ENCODE measurements around the gene GALNT17.
A peak's percentile ranks its signal among the peaks of the same experiment; 100 is the strongest.
"Not testable (repeated sequence)": the region's sequence is repeated elsewhere in the genome, so short reads cannot be mapped to it uniquely, and the experiment has no call there.

Gene GALNT17

DNA sequence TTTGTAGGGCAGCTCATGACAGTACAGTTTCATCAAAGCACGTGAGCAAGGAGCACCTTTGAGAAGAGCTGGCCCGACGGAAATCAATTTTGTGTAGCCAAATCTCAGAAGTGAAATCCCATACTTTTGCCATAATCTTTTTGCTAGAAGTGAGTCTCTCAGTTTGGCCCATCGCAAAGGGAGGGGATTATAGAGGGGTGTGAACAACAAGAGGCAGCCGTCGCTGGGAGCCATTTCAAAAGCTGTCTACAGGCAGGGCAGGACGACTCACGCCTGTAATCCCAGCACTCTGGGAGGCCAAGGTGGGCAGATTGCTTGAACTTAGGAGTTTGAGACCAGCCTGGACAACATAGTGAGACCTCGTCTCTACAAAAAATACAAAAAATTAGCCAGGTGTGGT lies 599.8 kb downstream of the GALNT17 start:
- Histone ChIP-seq H3K36me3 (ENCODE audit: insufficient read depth, low read length) (no peaks in the 10 kb centered on the region), H3K27me3 (ENCODE audit: insufficient read depth, low read length) (no peaks in the 10 kb centered on the region), H3K4me1 (ENCODE audit: insufficient read depth, low read length) (peaks cover 4% of the 10 kb centered on the region), H3K4me3 (ENCODE audit: low read length) (no peak overlapping the region), H3K9me3 (ENCODE audit: low read length) (no peaks in the 10 kb centered on the region), H2AFZ (ENCODE audit: low read depth, low read length) (no peak overlapping the region)

DNA sequence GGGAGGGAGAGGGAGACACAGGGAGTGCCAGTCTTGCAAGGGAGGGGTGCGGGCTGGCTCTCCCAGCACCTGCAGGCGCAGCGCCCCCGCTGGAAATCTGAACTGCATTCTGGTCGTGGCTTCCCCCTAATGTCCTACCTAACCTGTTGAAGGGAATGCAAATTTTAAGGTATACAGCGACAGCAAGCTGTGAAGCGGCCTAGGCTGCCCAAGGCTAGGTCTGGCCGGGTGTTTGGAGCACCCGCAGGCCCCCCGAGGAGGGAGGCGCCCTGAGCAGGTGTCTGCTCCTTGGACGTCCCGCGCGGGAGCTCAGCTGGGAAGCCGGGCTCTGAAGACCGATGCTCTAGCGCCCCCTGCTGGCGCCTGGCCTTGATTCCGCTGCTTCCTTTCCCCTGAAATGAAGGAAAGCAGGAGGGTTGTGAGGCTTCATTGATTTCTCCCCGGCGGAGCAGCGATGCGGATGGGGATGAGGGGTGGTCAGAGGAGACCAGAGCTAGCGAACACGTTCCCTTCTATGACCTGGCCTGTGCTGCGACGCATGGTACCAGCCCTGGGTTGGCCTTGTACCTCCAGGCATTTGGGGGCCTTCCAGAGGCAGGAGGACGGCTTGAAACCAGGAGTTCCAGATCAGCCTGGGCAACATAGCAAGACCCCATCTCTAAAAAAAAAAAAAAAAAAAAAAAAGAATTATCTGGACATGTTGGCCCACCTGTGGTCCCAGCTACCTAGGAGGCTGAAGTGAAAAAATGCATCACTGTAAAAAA lies 601.3 kb downstream of the GALNT17 start:
- H3K27me3 ChIP-seq (ENCODE audit: insufficient read depth, low read length) = no peaks in the 10 kb centered on the region
- H2AFZ ChIP-seq (ENCODE audit: low read depth, low read length) = peak overlapping the region; percentile 7
- H3K4me3 ChIP-seq (ENCODE audit: low read length) = peak overlapping the region; percentile 41
- H3K36me3 ChIP-seq (ENCODE audit: insufficient read depth, low read length) = no peaks in the 10 kb centered on the region
- no peaks in the 10 kb centered on the region for H3K9me3 ChIP-seq (ENCODE audit: low read length)
- peaks cover 4% of the 10 kb centered on the region for H3K4me1 ChIP-seq (ENCODE audit: insufficient read depth, low read length)

DNA sequence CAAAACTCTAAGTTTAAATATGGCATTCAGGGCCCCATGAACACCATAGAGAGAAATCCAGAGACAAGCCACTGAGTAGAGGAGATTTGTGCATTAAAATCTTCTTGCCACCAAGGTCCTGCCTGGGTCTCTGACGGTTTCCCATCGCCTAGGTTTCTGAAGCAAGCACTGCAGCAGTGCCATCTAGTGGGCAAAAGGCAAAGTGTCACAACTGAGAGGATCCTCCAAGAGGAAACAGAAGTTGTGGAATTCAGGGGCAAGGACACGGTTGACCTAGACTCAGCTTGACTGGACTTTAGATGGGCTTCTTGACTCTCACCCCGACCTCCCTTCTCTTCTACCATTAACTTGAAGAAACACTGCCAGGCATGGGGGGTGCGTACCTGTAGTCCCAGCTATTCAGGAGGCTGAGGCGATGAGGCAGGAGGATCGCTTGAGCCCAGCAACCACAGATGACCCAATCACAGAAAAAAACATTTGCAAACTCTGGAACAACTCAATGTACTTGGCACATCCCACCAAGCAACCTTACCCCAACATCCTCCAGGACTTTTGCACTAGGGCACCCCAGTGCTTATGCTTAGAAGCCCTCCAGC lies 604.1 kb downstream of the GALNT17 start:
- Histone ChIP-seq H3K4me1 (ENCODE audit: insufficient read depth, low read length) (peaks cover 20% of the 10 kb centered on the region), H3K4me3 (ENCODE audit: low read length) (no peak overlapping the region), H3K36me3 (ENCODE audit: insufficient read depth, low read length) (no peaks in the 10 kb centered on the region), H3K27me3 (ENCODE audit: insufficient read depth, low read length) (no peaks in the 10 kb centered on the region), H2AFZ (ENCODE audit: low read depth, low read length) (no peak overlapping the region), H3K9me3 (ENCODE audit: low read length) (no peaks in the 10 kb centered on the region)

DNA sequence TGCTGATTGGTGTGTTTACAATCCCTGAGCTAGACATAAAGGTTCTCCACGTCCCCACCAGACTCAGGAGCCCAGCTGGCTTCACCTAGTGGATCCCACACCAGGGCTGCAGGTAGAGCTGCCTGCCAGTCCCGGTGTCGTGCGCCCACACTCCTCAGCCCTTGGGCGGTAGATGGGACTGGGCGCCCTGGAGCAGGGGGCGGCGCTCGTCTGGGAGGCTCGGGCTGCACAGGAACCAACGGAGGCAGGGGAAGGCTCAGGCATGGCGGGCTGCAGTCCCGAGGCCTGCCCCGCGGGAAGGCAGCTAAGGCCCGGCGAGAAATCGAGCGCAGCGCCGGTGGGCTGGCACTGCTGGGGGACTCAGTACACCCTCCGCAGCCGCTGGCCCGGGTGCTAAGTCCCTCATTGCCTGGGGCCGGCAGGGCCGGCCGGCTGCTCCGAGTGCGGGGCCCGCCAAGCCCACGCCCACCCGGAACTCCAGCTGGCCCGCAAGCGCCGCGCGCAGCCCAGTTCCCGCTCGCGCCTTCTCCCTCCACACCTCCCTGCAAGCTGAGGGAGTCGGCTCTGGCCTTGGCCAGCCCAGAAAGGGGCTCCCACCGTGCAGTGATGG lies 606.1 kb downstream of the GALNT17 start:
- not testable (repeated sequence) for H3K4me3 ChIP-seq (ENCODE audit: low read length); H3K36me3 ChIP-seq (ENCODE audit: insufficient read depth, low read length); H2AFZ ChIP-seq (ENCODE audit: low read depth, low read length); H3K9me3 ChIP-seq (ENCODE audit: low read length); H3K27me3 ChIP-seq (ENCODE audit: insufficient read depth, low read length)
- peaks cover 19% of the 10 kb centered on the region for H3K4me1 ChIP-seq (ENCODE audit: insufficient read depth, low read length)

DNA sequence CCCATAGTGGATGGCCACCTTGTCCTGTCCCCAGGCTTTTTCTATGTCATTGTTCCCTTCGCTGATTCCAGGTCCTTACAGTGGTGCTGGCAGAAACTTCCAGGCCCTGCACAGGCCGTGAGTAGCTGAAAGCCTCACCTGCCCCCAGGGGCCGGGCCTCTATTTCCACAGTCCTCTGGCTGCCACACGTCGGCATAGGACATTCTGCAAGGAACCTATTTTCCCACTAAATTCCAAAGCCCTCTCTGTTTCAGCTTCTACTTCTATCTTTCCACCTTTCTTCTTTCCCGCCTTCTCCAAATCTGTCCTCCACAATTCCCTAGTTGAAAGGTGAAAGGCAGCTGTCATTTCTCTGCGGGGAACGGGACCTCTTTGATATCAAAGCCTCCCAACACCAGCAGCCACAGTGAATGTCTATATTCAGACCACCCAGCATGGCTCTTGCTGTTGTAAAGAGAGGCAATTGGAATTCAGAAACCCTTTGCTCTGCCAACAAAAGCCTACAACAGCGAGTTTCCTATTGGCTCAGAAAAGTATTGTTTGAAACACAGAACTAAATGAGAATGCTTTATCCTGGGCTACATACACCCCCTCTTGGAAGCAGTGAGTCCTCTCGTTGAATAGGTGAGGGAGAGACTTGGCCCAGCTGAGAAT lies 607.7 kb downstream of the GALNT17 start:
- peaks cover 18% of the 10 kb centered on the region for H3K4me1 ChIP-seq (ENCODE audit: insufficient read depth, low read length)
- no peak overlapping the region for H2AFZ ChIP-seq (ENCODE audit: low read depth, low read length)
- no peaks in the 10 kb centered on the region for H3K27me3 ChIP-seq (ENCODE audit: insufficient read depth, low read length)
- H3K36me3 ChIP-seq (ENCODE audit: insufficient read depth, low read length) = no peaks in the 10 kb centered on the region
- no peaks in the 10 kb centered on the region for H3K9me3 ChIP-seq (ENCODE audit: low read length)
- no peak overlapping the region for H3K4me3 ChIP-seq (ENCODE audit: low read length)

DNA sequence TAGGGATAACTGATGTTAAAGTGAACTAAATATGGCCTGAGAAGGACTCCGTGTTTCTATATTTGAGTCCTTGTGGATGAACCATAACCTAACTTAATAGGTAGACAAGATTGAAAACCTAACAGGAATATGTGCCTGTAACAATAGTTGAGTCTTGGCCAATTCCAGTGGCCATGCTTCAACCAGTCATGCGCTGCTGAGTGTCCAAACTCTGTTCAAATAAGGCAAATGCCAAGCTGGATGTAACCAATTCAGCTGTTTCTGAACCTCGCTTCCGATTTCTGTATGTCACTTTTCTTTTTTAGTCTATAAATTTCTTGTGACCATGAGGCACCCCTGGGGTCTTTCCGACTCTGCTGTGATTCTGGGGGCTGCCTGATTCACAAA lies 608.2 kb downstream of the GALNT17 start:
- Histone ChIP-seq H3K4me3 (ENCODE audit: low read length) (no peak overlapping the region), H3K4me1 (ENCODE audit: insufficient read depth, low read length) (peaks cover 18% of the 10 kb centered on the region), H3K27me3 (ENCODE audit: insufficient read depth, low read length) (no peaks in the 10 kb centered on the region), H2AFZ (ENCODE audit: low read depth, low read length) (no peak overlapping the region), H3K36me3 (ENCODE audit: insufficient read depth, low read length) (no peaks in the 10 kb centered on the region), H3K9me3 (ENCODE audit: low read length) (no peaks in the 10 kb centered on the region)

DNA sequence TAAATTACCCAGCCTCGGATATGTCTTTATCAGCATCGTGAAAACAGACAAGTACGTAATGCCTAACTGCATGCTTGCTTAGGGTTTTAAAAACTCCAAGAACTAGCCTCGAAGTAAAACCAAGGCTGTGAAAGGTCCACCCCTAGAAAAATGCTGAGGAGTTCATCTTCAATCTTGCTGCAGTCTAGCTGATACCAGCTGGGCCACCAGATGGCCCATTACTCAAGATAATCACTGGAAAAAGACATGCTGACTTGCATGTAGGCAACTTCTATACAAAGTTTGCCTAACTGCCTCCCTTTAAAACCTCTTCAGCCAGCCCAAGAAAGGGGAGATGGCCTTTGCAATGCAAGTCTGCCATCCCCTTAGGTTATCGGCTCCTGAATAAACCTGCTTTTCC lies 614.1 kb downstream of the GALNT17 start:
- no peaks in the 10 kb centered on the region for H3K27me3 ChIP-seq (ENCODE audit: insufficient read depth, low read length)
- no peaks in the 10 kb centered on the region for H3K9me3 ChIP-seq (ENCODE audit: low read length)
- H3K4me1 ChIP-seq (ENCODE audit: insufficient read depth, low read length) = no peaks in the 10 kb centered on the region
- no peak overlapping the region for H3K4me3 ChIP-seq (ENCODE audit: low read length)
- H2AFZ ChIP-seq (ENCODE audit: low read depth, low read length) = no peak overlapping the region
- H3K36me3 ChIP-seq (ENCODE audit: insufficient read depth, low read length) = no peaks in the 10 kb centered on the region

DNA sequence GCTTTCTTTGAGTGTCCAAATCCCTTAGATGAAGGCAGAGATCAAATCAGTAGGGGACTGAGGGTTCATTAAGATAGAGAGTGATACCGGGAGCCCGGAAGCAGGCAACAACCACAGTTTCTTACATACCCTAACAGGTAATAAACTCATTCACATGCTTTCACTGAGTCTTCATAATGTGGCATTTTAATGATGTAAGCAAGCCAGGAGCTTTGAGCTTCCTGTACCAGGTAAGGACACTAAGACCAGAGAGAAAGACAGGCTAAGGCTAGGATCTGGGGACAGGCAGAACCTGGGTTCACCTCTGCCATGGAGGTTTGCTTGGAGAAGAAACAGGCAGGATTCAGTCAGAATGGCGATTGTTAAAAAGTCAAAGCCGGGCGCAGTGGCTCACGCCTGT lies 618.3 kb downstream of the GALNT17 start:
- Histone ChIP-seq H3K4me1 (ENCODE audit: insufficient read depth, low read length) (peaks cover 3% of the 10 kb centered on the region), H3K27me3 (ENCODE audit: insufficient read depth, low read length) (no peaks in the 10 kb centered on the region), H3K9me3 (ENCODE audit: low read length) (no peaks in the 10 kb centered on the region), H2AFZ (ENCODE audit: low read depth, low read length) (no peak overlapping the region), H3K36me3 (ENCODE audit: insufficient read depth, low read length) (no peaks in the 10 kb centered on the region), H3K4me3 (ENCODE audit: low read length) (no peak overlapping the region)

DNA sequence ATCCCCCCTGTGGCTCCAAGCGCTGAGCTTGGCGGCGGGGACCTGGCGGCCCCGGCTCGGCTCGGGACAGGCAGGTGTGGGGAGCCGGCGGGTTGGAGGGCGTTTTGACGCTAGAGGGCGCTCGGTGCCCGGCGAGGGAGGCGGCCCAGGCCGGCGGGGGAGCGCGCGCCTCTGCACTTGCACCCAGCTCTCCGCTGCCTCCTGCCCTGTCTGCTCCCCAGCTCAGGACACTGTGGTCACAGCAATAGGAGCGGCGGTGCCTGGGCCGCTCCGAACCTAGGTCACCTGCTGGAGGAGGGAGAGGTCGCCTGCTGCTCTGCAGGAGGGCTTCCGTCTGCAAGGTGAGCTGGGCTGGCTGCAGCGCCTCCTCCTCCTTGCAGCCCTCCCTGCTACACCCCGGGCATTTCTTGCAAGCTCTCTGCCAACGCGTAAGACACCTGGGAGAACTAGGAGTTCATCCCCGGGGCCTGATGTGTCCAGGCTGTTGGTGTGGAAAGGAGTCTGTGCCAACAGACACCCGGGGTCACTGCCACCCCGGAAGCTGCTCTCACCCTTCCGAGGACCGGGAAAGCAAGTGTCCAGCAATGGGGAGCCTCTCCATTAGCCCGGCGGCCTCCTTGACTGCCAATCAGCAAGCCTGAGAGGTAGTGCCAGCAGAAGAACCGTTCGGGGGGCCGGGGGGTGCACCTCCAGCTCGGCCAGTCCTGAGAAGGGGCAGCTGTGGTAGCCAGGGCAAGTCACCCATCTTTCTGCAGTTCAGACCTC lies 620.4 kb downstream of the GALNT17 start:
- Histone ChIP-seq H3K9me3 (ENCODE audit: low read length) (no peaks in the 10 kb centered on the region), H3K4me1 (ENCODE audit: insufficient read depth, low read length) (peaks cover 3% of the 10 kb centered on the region), H3K4me3 (ENCODE audit: low read length) (no peak overlapping the region), H3K27me3 (ENCODE audit: insufficient read depth, low read length) (no peaks in the 10 kb centered on the region), H3K36me3 (ENCODE audit: insufficient read depth, low read length) (no peaks in the 10 kb centered on the region), H2AFZ (ENCODE audit: low read depth, low read length) (no peak overlapping the region)

DNA sequence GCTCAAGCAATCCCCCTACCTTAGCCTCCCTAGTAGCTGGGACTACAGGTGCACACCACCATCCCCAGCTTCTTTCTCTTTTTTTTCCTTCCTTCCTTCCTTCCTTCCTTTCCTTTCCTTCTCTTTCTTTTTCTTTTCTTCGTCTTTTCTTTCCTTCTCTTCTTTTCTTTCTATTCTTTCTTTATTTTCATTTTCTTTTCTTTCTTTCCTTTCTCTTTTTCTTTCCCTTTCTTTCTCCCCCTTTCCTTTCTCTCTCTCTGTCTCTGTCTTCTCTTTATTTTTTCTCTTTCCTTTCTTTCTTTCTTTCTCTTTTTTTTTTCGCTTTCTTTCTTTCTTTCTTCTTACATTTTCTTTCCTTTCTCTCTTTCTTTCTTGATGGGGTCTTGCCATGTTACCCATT lies 621.3 kb downstream of the GALNT17 start:
- Histone ChIP-seq H3K27me3 (ENCODE audit: insufficient read depth, low read length) (no peaks in the 10 kb centered on the region), H2AFZ (ENCODE audit: low read depth, low read length) (no peak overlapping the region), H3K9me3 (ENCODE audit: low read length) (no peaks in the 10 kb centered on the region), H3K4me3 (ENCODE audit: low read length) (no peak overlapping the region), H3K36me3 (ENCODE audit: insufficient read depth, low read length) (no peaks in the 10 kb centered on the region), H3K4me1 (ENCODE audit: insufficient read depth, low read length) (peaks cover 3% of the 10 kb centered on the region)

DNA sequence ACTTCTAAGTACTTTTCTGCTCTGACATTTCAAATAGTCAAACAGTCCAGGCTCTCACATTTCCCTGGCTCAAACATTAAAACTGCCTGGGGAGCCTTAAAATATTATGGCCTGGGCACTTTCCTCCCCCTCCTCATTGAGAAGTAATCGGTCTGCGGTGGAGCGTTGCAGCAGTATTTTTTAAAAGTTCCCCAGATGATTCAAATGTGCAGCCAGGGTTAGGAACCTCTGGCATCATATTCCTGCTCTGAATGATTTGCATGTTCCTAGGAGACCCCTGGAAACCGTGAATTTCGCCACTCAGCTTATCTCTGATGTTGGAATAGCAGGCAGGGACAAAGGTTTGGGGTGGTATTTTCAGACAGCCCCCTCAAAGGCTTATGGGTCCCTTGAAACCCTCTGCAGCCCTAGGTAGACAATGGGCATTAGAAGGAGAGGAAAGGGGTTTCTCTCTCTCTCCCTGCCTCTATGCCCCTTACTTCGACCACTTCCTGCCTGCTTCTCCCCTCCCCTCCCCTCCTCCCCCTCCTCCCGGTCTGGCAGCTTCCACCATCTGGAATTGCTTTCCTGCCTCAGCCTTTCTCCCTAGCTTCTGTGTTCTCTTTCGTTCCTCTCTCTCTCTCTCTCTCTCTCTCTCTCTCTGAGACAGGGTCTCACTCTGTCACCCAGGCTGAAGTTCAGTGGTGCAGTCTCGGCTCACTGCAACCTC lies 622.2 kb downstream of the GALNT17 start:
- H3K9me3 ChIP-seq (ENCODE audit: low read length) = no peaks in the 10 kb centered on the region
- H3K27me3 ChIP-seq (ENCODE audit: insufficient read depth, low read length) = no peaks in the 10 kb centered on the region
- H3K4me1 ChIP-seq (ENCODE audit: insufficient read depth, low read length) = peaks cover 3% of the 10 kb centered on the region
- peak overlapping the region; percentile 51 for H2AFZ ChIP-seq (ENCODE audit: low read depth, low read length)
- no peaks in the 10 kb centered on the region for H3K36me3 ChIP-seq (ENCODE audit: insufficient read depth, low read length)
- H3K4me3 ChIP-seq (ENCODE audit: low read length) = no peak overlapping the region

DNA sequence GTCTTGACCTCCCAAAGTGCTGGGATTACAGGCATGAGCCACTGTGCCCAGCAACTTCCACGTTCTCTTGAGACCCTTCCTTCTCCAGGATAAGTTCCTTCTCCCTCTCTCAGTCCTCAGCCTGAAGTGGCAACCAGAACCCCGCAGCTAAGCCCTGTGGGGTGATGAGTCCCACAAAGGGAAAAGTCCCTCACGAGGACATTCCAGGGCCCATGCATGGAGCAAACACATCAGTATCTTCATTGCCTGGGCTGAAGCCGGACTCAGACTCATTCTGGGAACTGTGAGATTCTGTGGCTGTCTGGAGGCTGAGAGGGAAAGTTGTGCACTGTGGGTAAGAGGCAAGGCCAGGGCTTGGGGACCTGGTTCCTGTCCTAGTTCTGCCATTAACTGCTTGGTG lies 622.9 kb downstream of the GALNT17 start:
- no peaks in the 10 kb centered on the region for H3K36me3 ChIP-seq (ENCODE audit: insufficient read depth, low read length)
- no peak overlapping the region for H3K4me3 ChIP-seq (ENCODE audit: low read length)
- no peaks in the 10 kb centered on the region for H3K27me3 ChIP-seq (ENCODE audit: insufficient read depth, low read length)
- H2AFZ ChIP-seq (ENCODE audit: low read depth, low read length) = no peak overlapping the region
- no peaks in the 10 kb centered on the region for H3K9me3 ChIP-seq (ENCODE audit: low read length)
- peaks cover 3% of the 10 kb centered on the region for H3K4me1 ChIP-seq (ENCODE audit: insufficient read depth, low read length)

Measured in neuron (in vitro differentiated cells).